Retina (tissue), 1 donor: ENCODE data around the gene BRICD5.
"Not testable (repeated sequence)": the region's sequence is repeated elsewhere in the genome, so short reads cannot be mapped to it uniquely, and the experiment has no call there.

Experiments used
- DNase-seq: peaks from one replicate; pipeline ENCODE4 v3.0.0-alpha.2; 2016

BRICD5 gene

DNA sequence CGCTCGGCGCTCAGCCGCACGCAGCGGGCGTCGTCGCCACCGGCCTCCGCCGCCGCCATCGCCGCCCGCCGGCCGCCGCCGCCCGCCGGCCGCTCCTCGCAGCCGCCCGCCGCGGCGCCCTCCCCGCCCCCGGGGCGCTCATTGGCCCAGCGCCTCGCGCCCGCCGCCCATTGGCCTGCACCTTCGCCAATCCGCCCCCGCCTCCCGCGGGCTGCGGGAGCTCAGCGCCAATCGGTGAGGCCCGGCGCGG is 4.0 kb upstream of the BRICD5 start, which contains the start of gene PGP:
PGP (minus strand) TSS at position 122 of the 250 bp plus-strand sequence; CDS start at position 59, 63 bp downstream.
- peak; percentile 99 for DNase-seq

- DNase-seq, result peak; percentile 49
Measured at GRCh38 chr16:2213817-2214718, 3.4 kb upstream of the BRICD5 start.

- DNase-seq, result no peak
Measured at GRCh38 chr16:2212362-2213324, 2.0 kb upstream of the BRICD5 start.

GRCh38 chr16:2211923-2212347 is 1.3 kb upstream of the BRICD5 start:
- no peak for DNase-seq

- no peak for DNase-seq
Measured at GRCh38 chr16:2210009-2210332, 692 bp downstream of the BRICD5 start.

DNA sequence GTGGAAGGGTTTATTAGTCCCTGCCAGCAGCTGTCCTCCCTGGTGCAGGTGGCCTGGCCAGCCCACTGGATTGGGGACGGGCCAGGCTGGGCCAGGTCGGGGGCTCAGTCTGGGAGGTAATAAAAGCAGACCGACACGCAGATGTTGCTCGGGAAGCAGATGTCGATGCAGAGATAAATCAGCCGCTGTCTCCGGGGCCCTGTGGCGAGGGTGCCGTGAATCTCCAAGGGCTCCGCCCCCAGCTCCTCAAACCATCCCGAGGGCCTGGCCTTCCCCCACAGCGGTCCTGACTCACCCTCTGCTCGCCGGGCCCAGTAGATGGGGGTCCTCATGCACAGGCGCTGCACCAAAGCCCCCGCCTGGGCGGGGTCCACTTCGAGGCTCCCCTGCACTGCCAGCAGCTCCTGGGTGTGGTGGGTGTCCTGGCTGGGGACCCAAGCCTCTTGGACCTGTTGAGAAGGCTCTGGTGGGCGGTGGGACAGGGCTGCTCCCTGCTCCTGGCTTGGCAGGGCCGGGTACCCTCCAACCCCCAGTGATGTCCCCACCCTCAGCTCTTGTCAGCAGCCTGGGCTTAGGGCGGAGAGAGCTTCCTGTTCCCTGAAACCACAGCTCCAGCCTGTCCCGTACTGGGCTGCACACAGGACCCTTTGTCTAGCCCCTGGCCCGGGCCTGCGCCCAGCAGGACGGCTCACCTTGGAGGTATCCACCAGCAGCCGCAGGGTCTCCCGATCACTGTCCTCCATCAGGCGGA is 1.2 kb downstream of the BRICD5 start:
- DNase-seq, result no peak

DNA sequence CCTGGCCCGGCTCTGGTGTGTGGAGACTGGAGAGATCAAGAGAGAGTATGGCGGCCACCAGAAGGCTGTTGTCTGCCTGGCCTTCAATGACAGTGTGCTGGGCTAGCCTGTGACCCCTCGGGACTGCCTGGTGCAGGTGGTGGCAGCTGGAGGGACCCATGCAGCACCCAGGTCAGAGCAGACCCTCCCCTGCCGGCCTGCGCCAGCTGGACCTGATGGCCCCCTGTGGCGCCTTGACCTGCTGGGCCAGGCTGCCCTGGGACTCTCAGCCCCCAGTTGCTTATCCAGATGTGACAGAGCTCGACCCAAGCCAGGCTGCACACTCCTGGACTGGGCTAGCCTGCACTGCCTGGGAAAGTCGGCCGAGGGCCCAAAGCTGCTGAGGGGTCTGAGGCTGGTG is 1.9 kb downstream of the BRICD5 start:
- DNase-seq, result no peak

GRCh38 chr16:2208308-2208707 is 2.4 kb downstream of the BRICD5 start:
- no peak for DNase-seq

DNA sequence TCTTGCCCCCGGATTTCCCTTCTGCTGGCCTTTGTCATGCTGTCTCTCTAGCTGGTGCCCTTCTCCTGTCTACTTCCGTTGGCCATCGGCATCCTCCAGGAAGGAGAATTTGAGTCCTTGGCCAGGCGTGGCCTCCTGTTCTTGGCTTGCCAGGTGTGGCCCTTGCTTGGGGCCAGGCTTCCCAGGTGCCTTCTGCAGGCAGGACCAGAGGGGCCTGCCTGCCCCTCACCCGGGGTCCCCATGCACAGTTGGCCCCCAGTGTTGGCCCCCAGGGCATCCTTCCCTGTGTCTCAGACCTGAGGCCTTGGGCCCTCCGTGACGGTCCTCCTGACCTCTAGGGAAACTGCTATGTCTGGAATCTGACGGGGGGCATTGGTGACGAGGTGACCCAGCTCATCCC is 2.8 kb downstream of the BRICD5 start:
- no peak for DNase-seq

- no peak for DNase-seq
Measured at GRCh38 chr16:2206780-2207433, 3.8 kb downstream of the BRICD5 start.

DNA sequence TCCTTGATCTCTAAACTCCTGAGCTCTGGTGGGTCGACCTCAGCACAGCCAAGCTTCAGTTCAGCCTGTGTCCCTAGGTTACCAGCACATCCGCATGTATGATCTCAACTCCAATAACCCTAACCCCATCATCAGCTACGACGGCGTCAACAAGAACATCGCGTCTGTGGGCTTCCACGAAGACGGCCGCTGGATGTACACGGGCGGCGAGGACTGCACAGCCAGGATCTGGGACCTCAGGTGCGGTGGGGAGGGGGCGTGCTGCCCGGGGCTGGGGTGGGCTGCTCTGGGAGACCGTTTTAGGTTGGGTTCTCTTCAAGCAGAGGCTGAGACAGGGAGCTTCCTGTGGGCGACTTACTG is 4.3 kb downstream of the BRICD5 start:
- DNase-seq, result no peak

GRCh38 chr16:2205967-2206313 is 4.7 kb downstream of the BRICD5 start:
- no peak for DNase-seq

- DNase-seq, result peak; percentile 98
Measured at GRCh38 chr16:2205104-2205966, 5.3 kb downstream of the BRICD5 start, which contains the start of gene MLST8. MLST8 (plus strand) TSS chr16:2205454; CDS start chr16:2206086, 632 bp downstream.

- DNase-seq, result no peak
Measured at GRCh38 chr16:2204416-2205103, 6.1 kb downstream of the BRICD5 start.

GRCh38 chr16:2203119-2203688 is 7.5 kb downstream of the BRICD5 start:
- not testable (repeated sequence) for DNase-seq

DNA sequence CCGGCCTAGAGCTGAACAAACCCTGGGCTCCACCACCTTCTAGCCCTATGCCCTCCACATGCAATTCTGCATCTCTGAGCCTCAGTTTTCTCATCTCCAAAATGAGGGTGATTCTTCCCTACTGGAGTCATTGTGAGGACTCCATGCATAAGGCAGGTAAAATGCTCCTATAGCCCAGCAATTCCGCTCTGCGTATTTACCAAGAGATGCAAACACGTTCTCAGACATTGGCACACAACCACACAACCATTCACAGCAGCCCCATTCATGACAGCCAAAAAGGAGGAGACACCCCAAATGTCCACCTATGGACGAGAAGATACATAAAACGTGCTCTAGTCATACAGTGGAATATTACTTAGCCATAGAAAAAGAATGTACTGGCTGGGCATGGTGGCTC is 10.3 kb downstream of the BRICD5 start:
- DNase-seq, result no peak

- no peak for DNase-seq
Measured at GRCh38 chr16:2199621-2200139, 11.0 kb downstream of the BRICD5 start.

- DNase-seq, result no peak
Measured at GRCh38 chr16:2199095-2199494, 11.6 kb downstream of the BRICD5 start.

GRCh38 chr16:2198283-2198682 is 12.4 kb downstream of the BRICD5 start:
- no peak for DNase-seq

- no peak for DNase-seq
Measured at GRCh38 chr16:2197765-2198164, 12.9 kb downstream of the BRICD5 start.
